CD4-positive, alpha-beta T cell treated with Interleukin-15 for 4 hours (primary cell): ENCODE results near the gene SMYD3.

Experiments used
- DNase-seq: peaks from one replicate; pipeline ENCODE4 v3.0.0-alpha.2; 2020; ENCODE audit warnings: low spot score

SMYD3 gene

DNA sequence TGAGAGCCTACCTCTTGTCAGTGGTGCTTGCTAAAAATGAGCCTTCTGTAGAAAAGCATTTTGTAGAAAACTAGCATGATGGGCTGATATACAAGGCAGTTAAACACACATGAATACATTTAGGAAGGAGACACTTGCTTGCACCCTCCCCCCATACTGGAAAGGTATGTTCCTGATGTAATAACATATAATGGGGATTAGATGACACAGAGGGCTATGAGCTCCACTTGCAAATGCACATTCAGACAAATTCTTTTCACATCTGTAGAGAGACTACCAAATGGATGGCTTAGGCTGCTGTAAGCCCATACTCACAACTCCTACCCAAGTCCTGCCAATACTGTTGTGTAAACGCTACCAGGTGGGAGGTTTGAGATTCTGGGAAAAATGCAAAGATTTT, 634.0 kb downstream of the SMYD3 start:
- no peak for DNase-seq

DNA sequence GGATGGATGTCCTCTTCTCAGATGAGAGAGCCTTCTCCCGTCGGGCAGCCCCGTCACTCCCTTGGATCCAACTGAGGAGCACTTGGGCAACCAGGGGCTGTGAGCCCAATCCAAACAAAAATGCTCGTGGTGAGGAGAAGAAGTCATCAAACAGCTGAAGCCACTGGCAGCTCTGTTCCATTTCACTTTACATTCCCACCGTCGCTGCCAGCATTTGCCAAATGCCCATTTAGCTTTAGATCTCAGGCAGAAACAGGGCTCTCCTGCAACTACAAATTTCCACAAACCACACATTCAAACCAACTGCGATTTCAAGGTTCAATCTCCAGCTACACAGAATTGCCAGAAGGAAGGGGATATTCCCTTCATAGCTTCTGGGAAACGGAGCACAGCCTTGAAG, 634.6 kb downstream of the SMYD3 start:
- DNase-seq: no peak

DNA sequence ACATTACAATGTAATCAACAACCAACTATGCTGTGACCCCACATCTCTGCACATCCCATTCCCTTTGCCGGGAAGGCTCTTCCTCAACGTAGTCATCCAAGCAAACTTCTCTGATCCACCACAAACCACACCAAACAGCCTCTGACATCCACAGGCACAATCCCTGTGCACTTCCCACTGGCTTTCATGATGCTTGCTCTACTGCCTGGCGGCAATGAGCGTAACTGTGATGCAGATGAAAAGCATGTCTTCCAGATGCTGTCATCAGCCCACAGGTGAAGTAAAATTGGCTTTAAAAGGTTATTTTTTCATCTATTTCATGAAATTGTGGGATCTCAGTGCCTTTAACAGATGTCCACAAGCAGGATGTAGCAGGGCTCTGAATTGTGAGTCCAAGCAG, 635.2 kb downstream of the SMYD3 start:
- DNase-seq: no peak

DNA sequence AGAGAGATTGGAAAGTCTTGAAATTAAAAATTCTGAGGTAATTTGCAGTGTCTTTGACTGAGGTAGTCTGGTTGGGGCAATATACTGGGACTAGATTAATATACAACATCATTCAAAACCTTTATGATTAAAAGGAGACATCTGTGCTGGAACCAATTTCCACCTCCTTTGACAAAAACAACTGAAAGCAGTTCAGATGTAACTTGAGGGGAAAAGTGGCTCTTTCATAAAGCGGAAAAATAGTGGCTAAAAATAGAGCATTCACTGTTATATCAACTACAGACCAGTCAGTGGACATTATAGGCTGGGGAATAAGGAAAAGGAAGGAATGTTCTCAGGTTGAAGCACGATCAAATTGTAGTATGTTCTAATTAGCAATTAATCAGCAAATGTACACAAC, 635.9 kb downstream of the SMYD3 start:
- DNase-seq: no peak

DNA sequence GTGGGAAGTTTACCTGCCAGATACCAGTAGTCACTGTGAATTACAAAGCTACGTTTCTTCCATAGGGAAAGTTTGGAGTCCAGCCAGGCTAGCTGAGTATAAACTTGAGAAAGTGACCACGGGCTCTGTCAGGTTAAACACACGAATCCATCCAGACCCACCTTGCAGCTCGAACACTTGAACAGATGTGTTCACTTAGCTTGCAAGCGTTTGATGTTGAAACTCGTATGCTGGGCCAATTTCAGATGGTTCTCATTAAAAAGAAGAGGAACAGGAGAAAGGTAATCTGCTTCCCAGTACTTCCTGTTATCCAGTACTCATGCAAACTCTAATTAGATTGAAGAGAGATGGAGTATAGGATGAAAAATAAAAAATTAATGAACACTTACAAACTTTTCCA, 636.4 kb downstream of the SMYD3 start:
- no peak for DNase-seq

DNA sequence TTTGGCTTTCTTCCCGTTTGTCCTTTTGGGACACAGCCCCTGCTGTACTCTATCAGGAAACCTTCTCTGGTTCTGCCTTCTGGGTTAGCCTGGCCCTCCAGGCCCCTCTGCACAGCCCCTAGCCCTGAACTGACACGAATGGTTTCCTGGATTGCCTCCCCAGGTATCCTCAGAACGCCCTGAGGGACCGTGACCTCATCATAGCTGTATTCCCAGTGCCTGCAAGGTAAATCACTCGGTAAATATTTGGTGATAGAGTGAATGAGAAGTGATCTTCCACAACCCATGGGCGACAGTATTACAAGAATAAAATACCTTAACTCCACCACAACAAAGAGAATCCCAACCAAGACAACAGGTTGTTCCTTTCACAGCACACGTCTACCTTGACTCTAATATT, 637.2 kb downstream of the SMYD3 start:
- DNase-seq: no peak

DNA sequence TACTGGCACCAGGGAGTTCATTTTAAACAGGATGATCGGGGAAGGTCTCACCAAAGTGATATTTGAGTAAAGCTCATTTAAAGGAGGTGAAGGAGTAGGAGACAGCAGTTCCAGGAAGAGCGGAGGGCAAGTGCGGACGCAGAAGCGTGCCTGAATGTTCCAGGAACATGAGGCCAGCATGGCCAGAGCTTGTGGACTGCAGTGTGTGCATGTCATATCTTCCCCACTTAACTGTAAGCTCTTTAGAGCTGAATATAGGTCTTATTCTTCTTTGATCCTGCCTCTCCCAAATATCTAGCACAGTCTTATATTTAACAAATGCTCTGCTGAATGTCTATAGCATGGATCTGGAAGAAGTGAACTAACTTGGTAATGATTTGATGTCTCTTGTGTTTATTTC, 639.3 kb downstream of the SMYD3 start:
- no peak for DNase-seq

- no peak for DNase-seq
Observed at GRCh38 chr1:245864872-245865271, 642.2 kb downstream of the SMYD3 start.

- no peak for DNase-seq
Observed at GRCh38 chr1:245863566-245864184, 643.4 kb downstream of the SMYD3 start.

DNA sequence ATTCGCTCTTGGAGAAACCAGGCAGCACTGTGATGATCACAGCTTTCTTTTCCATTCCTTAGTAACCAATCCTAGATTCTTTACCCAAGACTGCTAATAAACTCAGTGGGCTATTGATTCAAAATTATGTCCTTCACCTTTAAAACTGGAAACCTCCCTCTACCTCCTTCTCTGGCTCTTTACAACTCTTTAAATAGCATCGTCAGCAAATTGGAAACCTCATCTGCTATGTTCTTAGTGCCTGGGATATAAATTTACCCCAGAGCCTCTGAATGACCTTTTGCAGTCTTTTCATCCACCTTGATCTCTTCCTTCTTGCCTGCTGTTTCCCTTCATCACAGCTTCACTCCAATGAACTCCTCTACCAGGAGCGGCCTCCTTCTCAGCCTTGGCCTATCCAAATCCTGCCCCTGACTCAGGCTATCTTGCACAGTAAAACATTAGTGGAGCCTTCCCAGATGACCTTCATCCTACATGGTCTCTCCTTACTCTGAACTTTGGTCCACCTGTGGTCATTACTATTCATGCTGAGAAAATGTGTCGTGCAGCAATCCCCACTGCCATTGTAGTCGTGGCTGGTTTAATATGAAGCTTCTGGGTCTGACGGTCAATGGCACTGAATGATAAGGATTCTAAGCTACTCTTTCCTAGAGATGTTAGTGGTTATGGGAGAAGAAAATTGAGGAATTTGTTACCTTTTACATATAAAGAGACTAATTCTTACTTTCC, 644.1 kb downstream of the SMYD3 start:
- no peak for DNase-seq

DNA sequence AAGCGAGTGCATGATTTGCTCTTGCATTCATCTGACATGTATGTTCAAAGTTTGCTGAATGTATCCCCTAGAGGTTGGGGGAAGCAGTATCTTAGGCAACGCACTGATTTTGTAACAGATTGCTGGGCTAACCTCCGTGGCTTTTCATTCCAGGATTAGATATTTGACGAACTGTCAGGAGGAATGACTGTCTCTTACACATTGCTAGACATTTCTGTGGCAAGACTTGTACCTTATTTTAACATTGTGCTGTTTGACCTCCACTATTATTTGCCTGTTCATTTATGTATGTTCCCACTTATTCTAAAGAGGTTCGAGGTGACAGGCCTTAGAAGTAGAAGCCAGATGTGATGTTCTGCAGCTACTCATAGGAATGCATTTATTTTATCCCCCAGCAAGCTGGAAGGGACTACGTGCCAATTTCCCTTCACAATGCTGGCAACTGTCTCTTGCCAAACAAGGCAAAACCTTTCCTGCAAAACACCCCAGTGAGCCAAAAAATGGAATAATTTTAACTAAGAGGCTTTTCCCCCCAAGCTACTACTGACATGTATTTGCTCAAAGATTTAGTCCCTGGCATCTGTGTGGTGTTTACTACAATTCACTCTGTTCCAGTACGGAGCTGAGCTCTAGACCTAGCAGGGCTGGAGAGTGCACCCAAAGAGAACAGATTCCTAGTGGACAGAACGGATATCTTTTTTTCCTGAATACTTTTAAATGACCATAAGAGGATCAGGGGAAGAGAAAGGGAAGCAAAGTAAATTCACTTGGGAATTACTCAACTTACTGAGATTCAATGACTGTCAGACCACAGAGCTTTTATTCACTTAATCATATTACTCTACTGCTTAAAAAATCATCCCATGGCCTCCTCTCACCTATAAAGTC, 646.2 kb downstream of the SMYD3 start:
- no peak for DNase-seq

GRCh38 chr1:245859493-245860114, 647.5 kb downstream of the SMYD3 start:
- DNase-seq: no peak

- no peak for DNase-seq
Observed at GRCh38 chr1:245858722-245859492, 648.2 kb downstream of the SMYD3 start.

- DNase-seq: no peak
Observed at GRCh38 chr1:245858022-245858721, 648.9 kb downstream of the SMYD3 start.

DNA sequence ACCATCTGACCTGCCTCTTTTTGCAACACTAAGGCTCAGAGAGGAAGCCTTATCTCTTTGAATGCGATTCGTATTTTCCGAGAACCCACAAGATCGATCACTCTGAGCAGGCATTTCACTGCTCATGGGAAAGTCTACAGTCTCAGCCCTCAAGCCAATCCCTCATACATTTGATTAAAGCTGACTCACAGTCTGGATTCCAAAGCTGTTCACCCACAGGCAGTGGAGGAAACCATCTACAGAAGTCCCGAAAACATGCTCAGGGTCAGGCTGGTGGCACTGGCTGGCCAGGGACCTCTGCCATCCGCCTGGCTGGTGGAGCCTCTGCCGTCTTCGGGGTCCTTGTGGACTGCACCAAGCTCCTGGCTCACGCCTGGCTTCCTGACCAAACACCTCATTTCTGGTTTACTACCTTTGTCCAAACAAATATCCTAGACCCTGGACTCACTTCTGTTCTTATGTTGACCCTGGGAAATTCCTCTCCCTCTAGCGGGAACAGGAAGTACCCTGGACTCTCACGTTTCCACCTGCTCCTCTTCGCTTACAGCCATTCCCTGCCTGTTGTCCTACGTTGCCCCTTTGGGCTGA, 650.0 kb downstream of the SMYD3 start:
- no peak for DNase-seq

DNA sequence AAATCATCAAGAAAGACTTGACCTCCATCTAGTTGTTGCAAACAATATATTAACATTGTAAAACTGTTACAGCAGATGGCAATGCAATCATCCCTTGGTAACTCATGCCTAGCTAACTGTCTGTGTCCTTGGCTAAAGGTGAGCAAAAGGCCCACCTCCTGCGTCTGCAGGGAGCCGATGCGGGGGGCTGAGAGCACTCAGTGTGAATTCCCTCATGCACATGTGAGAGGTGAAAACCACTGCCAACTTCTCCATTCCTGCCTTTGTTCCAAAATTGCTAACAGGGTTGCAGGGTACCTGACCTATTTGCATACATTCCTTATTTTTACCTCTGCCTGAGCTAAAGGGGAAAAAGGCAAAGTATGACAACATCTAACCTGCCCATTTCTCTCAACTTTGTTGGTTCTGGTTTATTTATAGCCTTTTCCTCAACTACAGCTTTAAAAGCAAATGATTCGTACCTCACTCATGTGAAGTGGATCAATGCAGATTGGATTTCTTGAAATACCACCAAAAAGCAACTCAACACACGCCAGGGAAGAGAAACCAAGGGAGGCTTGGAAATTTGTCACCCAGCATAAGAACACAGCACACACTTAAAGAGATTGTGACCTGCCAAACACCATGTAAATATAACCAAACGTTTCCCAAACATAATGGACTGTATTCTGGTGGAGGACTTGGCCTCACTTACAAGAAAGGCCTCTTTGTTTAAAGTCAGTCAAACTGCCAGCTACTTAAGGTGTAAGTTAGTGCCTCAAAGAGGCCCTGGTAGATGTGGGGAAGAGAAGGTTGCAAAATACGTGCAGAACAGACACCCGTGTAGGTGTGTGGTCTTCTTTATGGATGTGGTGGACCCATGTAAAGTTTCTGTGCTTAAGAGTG, 651.0 kb downstream of the SMYD3 start:
- no peak for DNase-seq

DNA sequence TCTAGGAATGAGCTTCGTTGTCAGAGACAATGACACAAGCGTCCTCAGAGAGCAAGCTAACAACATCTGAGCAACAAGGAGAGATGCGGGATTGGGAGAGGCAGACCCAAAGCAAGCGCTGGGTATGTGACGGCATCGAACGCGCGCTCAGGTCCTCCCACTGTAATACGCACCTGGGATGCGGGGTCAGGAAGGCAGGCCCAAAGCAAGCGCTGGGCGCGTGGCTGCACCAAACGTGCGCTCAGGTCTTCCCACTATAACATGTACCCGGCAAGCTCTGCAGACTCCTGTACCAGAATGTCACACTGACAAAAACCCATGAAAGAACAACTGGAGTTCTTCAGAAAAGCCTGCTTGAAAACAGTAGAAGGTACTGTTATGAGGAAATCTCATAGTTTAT, 653.8 kb downstream of the SMYD3 start:
- no peak for DNase-seq

- DNase-seq: no peak
Observed at GRCh38 chr1:245843101-245843500, 664.0 kb downstream of the SMYD3 start.

- DNase-seq: no peak
Observed at GRCh38 chr1:245842106-245842505, 665.0 kb downstream of the SMYD3 start.

GRCh38 chr1:245840971-245841370, 666.1 kb downstream of the SMYD3 start:
- DNase-seq: no peak
